Activated CD4-positive, alpha-beta T cell treated with anti-CD3 and anti-CD28 coated beads for 1 hour (primary cell): ENCODE data around the gene MRPL27.

Experiments used
- DNase-seq: peaks from one replicate; pipeline ENCODE4 v3.0.0-alpha.2; 2020

The MRPL27 gene

DNA sequence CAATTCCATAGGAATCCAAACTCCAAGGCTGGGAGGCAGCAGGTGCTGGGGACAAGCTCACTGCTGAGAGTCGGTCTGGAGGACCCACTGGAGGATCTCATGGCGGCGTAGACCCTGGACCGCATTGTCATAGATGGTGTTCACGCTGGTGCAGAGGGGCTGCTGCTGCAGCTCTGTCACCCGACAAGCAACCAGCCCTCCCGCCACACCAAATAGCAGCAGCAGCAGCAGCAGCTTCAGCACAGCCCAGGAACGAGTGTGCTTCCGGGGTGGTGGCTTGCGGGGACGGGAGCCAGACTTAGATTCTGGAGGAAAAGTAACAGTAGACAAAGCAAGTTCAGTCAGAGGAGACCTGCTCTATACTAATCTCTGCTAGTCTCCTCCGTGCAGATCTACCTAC lies 9.9 kb upstream of the MRPL27 start:
- no peak for DNase-seq

DNA sequence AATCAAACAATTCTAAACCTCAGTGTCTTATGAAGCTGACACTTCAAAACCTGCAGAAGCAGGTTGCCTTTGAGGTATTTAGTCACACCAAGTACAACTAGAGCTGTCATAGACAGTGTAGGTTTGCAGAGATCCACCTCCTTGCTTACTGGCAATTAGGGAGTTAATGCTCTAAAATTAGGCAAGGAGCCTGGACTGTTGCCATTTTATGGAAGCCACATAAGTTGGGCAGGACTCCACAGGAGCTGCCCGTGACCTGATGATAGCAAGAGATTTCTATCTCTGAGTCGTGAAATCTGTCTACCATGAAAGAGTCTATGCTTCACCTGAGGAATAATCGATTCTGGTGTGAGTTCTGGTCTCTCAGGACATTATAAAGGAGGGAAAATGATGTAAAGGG lies 8.9 kb upstream of the MRPL27 start:
- no peak for DNase-seq

DNA sequence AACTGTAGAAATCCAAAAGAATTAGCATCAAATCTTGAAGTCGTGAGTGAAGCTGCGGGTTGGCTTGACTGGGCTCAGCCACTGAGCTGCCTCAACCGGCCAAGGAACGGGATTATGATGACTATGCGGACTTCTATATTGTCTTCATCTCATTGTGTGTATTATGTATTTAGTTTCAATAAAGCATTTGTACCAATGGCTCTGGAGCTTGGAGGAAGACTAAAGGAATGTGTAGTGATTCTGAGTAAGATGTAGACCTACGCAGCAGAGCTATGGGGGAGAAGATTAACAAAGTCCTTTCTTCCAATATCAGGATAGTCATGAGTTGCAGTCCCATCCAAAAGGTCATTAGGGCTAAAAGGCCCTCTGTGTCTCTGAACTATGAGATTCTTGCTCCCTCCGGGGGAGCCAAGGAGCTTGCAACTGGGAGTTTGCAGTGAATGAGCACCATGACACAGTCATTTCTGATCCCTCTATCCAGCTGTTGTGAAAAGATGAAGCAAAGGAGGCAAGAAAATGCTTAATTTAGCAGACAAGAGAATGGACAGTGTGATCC lies 8.4 kb upstream of the MRPL27 start:
- DNase-seq: no peak

DNA sequence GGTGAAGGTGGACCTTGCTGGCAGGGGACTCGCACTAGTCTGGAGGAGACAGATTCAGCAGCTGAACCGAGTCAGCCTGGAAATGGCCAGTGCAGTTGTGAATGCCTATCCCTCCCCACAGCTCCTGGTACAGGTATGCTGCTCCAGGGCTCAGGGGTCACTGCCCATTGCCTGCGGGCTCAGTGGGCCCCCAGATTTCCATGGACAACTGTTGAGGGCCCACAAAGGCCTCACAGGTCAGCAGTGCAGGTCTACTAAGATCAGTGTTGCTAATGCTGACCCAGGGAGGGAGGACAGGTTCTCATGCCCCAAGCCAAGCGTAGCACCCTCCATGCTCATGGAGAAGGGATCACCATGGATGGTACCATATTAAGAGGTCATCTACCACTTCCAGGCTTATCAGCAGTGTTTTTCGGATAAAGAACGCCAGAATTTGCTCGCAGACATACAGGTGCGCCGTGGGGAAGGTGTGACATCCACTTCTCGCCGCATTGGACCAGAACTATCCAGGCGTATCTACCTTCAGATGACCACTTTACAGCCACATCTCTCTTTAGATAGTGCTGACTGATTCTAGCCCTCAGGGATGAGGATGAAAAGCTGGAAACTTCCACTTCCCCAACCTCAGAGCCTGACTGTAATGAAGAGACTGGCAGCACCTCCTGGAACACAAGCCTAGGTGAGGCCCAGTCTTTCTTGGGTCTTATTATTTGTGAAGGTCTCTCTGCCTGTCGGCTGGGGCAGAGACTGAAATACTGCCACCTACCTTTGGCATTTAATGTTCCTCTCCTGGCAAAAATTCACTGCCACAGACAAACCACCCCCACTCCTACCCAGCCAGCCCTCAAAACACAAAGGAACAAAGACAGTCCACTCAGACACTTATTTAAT lies 7.6 kb upstream of the MRPL27 start:
- no peak for DNase-seq

DNA sequence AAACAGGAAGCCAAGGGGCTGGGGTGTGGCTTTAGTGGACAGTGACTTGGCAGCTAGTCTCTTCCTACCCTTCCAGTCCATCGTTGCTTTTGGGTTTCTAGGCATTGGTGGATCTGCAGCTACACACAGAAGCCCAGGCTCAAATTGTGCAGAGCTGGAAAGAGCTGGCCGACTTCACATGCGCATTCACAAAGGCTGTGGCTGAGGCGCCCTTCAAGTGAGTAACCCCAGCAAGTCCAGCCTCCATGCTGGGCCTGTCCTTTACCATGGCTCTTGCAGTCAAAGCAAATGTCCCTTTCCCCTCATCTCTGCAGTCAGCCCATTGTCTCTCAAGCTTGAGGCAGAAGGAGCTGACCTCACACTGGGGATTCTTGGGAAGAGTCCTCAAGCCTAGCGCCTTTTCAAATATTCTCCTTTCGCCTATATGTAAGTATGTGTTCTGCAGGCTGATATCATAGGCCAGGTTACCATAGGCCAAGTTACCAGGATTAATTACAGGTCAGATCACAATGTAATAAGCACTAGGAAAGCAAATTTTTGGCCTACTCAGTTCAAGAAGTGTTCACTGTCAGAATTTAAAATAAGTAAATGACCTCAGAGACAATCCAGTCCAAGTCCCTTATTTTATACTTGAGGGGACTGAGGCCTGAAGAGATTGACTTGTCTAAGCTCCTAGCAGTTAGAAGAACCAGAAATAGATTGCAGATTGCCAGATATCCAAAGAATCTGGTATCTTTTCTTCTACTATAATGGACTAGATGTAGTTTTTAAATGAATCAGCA lies 6.6 kb upstream of the MRPL27 start:
- DNase-seq: no peak

DNA sequence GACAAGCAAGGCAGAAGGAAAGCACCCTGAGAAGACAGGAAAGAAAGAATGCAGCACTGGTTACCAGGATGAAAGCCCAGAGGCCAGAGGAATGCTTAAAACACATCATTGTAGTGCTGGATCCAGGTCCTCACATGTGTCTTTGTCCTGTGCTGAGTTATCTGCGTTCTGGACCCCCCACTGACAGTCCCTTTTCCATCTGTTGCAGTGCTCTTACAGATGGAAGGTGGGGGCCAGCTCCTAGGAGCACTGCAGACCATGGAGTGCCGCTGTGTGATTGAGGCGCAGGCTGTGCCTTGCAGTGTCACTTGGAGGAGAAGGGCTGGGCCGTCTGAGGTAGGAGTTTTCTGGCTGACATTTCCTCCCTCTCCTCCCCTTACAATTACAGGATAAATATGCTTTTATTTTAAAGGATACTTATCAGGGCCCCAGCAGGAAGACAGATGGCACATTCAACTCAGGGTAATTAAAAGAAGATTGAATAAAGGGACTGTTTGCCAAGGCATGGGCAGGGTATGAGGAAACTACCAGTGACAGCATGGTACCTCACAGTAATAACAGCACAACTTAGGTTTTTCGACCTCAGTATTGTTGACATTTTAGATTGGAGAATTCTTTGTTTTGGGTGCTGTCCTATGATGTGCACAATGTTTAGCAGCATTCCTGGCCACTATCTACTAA lies 3.0 kb upstream of the MRPL27 start:
- no peak for DNase-seq

DNA sequence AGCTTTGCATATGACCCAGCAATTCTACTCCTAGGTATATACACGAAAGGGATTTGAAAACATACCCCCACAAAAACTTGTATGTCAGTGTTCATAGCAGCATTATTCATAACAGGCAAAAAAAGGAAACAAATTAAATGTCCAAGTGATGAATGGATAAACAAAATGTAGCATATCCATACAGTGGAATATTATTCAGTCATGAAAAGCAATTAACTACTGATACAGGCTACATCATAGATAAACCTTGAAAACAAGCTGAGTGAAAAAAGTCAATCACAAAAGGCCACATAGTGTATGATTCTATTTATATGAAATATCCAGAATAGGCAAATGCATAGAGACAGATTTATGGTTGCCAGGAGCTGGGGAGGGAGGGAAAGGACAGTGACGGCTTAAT lies 721 bp upstream of the MRPL27 start:
- no peak for DNase-seq

DNA sequence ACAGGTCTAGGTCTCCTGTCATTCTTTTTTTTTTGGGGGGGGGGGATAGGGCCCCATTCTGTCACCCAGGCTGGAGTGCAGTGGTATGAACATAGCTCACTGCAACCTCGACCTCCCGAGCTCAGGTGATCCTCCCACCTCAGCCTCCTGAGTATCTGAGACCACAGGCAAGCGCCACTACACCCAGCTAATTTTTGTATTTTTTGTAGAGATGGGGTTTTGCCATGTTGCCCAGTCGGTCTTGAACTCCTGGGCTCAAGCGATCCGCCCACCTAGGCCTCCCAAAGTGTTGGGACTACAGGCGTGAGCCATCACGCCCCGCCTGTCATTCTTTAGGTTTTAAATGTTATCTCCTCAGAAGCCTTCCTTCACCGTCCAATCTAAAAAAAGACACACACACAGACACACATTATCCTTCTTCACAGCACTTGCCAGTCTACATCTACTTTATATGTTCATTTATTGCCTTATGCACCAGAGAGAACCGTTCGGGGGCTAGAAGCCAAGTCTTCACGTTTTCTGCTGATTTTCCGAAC lies 694 bp downstream of the MRPL27 start:
- no peak for DNase-seq

DNA sequence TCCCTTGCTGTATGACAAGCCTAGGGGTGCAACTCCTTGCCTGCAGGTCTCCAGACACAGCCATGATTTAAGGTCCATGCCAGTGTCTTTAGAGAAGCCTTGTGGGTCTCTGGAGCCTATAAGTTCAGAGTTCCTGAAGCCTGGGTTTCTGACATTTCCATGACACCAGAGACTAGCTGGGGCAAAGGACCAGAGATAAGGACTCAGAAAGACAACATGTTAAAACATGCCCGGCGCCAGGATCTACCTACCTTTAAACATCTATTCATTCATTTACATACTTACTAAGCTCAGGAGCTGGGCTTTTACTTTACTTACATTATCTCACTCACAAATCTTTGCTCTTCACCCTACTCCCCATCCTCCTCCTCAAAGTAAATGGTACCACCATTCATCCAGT lies 1.5 kb downstream of the MRPL27 start:
- DNase-seq: no peak

DNA sequence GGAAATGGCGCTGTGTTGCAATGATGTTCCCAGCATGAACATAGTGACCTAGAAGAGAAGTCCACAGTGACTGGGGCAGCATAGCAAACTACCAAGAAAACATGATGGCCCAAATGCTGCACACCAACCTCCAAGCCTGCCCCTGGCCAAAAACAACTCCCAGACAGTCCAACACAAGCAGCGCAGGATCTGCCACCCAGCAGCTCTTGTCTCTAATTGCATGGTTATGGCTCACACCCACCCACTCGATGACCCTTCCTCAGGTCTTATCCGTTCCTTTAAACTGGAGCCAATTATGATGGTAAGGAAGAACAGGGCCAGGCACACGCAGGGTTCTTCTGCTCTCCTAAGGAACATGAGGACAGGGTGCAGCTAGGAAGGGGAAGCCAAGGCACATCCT lies 2.9 kb downstream of the MRPL27 start:
- no peak for DNase-seq

DNA sequence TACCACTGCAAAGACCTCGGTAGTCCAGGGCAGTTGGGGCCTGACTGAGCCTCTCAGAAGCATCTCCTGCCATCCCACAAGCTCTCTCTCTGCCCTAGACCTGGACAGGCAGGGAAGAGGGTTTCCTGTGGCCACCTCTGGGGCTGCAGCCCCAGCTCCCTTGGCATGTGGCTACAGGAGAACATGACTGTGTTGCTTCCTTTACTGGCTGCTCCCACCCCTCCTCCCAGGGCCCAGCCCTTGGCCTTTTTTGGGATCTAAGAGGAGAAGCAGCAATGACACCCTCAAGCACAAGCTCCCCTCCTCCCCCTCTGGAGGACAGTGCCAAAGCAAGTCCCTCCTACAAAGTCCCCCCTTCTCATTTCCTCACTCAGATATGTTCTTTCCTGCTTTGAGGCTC lies 5.6 kb downstream of the MRPL27 start:
- no peak for DNase-seq

DNA sequence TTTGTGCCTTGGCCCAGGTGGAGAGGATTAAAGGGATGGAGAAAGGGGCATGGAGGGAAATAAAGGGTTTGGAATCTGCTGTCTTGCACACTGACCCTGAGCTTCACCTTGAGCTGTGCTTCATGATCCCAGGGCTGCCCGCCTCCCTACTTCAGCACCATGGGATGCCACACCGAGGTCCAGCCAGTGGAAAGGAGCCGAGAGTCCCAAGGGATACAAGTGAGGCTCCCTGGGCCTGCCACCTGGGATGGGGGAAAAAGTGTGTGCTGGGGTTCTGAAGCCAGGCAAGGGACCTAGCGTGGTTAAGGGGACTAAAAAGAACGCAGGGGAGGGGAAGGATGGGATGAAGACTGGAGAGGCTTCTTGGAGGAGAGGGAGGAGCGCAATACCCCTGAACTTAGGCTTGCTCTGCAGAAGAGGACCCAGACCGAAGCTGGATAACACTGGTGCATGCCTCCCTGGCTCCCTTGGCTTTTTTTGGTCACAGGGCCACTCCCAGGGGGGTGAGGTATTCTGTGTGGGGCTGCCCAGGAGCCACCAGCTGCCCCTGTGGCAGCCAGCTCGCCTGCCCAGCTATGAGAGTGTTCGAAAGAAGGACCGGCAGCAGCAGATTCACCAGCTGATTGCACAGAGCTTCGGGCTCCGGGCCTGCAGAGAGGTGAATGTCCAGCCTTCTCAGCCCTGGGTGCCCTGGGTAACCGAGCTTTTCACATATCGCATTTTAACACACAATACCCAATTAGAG lies 7.2 kb downstream of the MRPL27 start:
- DNase-seq: no peak

DNA sequence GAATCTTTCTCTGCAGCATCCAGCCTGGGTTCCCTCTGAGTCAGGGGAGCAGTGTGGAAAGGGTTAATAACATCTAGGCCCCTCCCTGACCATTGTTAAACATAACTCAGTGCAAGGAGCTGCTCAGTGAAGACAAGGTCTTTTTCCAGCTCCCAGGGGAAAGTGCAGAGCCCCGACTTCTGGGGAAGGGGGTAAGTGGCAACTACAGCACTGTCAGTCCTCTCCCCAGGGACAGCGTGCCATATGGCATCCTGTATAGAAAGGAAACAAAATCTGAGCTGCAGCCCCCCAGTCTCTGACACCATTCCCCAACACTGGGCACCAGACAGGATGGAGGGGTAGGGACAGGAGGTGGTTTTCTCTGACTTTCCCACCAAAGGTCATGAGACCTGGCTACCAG lies 7.8 kb downstream of the MRPL27 start:
- DNase-seq: no peak

DNA sequence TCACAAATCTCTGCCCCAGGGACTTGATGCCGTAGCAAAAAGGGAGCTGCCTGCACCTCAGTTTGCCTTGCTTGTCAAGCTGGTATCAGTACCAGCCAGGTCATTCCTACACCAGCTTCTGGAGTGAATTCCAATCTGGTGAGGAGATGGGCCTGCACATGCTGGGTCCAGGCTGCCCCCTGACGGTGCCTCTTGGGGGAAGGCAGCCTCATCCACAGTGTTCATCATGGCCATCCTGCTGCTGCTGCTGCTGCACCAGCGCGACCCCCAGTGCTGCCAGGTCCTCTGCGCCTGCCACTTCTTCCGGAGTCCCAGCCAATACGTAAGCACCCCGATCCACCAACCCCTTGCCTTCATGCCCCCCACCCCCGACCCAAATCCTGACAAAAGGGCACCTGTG lies 8.3 kb downstream of the MRPL27 start:
- DNase-seq: no peak

DNA sequence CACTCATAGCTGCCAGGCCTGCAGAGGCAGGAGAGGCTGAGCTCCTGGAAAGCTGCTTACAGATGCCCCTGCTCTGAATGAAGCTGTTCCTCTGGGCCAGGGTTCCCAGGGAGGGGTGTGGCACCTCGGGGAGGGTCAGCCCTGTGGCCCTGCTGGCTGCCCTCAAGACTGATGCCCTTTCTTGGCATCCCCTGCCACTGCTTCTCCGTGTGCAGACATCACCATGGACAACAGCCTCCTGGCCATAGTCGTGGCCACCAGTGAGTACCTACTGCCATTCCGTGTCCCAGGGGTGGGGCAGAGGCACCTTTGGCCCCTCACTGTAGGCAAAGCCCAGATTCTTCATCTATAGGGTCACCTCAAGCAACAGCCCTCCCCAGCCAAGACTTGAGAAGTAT lies 8.9 kb downstream of the MRPL27 start:
- no peak for DNase-seq

DNA sequence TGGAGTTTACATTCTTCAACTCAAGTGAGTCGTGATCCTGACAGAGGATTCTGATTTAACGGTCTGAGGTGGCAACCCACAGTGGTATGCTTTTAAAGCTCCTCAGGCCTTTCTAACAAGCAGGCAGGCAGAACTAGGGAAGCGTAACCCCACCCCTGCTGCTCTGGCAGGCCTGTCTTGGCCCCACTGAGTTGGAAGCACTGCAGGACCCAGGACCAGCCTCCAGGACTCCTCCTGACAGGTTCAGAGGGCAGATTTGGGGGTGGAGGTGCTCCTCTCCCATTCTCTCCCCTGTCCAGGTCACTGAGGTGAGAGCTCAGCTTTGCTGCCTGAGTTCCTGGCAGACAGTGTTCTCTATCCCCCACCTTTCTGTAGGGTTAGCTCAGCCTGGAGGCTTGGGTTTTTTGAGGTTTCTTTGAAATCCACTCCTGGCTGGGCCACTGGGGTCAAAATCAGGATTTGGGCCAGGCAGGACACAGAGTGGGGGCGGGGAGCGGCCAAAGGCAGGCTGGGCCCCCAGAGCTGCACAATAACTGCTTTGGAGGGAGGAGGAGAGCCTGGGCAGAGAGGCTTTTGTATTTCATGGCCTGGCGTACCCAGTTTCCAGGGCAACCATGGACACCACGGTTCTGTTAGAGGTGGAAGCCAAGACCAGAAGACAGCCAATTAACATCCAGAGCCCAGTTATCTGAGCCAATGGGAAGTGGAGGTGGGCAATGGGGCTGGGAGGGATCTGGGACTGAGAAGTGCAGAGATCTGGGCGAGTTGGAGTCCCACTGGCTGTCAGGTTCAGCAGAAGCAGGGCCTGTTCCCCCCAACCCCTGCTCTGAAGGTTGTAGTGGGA lies 9.5 kb downstream of the MRPL27 start:
- DNase-seq: no peak

DNA sequence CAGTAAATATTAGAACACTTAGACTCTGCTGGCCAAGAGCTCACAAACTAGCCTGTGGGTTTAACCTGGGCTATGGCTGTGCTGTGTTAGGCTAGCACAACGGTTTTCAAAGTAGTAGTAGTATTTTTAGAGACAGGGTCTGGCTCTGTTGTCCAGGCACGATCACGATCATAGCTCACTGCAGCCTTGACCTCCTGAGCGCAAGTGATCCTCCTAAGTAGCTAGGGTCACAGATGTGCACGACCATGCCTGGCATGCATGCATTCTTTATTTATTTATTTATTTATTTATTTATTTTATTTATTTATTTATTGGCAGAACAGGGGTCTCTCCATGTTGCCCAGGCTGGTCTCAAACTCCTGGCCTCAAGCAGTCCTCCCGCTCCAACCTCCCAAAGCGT lies 10.3 kb downstream of the MRPL27 start:
- no peak for DNase-seq

DNA sequence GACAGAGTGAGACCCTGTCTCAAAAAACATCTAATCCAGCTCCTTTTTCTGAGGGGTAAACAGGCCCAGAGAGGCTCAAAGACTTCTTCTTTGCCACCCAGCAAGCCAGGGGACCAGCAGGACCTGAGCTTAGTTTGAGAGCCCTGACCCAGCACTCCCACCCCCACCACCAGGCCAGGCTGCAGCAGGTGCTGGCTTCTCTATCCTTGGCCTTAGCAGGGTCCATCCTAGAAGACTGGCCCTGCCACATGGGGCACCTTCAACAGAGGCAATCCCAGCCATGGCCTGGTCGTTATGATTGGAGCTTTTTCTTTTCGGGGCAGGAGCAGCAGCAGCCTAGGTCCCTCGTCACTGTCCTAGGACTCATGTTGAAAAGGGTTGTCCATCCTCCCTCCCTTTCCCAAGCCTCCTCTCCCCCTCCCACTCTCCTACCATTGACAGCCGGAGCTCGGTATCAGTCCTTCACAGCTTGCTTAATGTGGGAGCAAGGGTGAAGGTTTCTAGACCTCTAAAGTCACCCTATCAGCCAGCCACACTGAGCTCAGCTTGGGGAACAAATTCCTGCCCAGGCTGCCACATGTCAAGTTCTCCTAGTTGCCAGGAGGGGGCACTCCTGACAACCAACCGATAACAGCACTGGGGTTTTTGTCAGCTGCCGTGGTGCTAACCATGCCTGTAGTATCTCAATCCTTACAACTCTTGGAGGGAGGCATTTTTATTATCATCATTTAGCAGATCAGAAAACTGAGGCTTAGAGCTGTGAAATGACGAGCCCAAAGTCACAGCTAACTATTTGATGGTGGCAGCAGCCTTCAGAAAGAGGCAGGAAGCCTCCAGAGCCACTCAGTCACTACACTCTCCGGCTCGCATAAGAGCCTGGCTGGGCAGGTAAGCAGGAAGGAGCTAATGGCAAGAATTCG lies 11.2 kb downstream of the MRPL27 start:
- peak; percentile 38 for DNase-seq

DNA sequence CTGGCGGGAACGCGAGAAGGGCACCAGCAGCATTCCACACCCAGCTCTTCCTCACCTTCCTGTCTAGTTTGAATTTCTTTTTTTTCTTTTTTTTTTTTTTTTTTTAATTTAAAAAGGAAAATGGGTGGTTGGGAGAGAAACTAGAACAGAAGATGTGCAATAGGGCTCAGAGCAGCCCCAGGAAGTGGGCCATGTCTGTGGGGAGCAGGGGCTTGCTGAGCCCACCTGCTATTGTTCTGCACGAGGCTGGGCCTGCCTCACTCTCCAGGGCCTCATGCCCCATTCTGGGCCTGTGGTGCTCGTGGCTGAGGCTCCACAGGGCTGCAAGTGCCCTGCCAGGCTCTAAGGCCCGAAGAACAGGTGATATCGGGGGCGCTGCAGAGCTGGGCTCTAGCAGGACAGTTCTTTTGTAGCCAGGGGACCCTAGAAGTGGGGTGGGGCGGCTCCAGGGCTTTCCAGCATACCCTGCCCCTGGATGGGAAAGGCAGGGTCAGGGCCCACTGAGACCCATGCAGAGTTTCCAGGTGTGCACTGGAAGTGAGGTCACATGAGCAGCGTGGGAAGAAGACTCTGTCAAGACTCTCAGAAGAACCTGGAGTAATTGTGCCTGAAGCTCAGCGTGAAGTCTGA lies 12.4 kb downstream of the MRPL27 start:
- DNase-seq: no peak

DNA sequence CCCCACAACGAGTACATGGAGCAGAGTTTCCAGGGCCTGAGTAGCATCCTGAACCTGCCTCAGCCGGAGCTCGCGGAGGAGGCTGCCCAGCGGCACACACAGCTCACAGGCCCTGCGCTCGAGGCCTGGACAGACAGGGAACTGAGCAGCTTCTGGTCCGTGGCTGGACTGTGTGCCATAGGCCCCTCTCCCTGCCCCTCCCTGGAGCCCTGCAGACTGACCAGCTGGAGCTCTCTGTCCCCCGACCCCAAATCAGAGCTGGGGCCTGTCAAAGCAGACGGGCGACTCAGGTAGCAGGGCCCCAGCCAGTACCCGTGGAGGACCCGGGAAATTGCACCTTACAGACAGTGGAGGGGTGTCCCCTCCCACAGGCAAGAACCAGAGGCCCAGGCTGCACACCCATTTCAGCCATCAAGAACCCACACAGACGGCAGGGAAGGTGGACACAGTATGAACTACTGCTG lies 13.0 kb downstream of the MRPL27 start:
- no peak for DNase-seq
